GM23338 (cell line): Measurements from ENCODE around the gene RHEBL1. TPM values are rescaled to one million over a fixed set of nuclear protein-coding genes. Genes with fewer than 3 reads are reported as not detected.

Source experiments
- ATAC-seq: fragments of 200-7000 bp; cut with Tn5 transposase; 3 replicates; pipeline ENCODE4 v1.9.1; 2020
- DNase-seq: peaks from one replicate; pipeline ENCODE4 v3.0.0-alpha.2; 2015; ENCODE audit warnings: low spot score
- H2AFZ ChIP-seq: fragments of 200-600 bp; sonication (generic); 2 replicates; pipeline ENCODE4 v1.8.0; 2016; ENCODE audit warnings: antibody characterized with exemption, mild to moderate bottlenecking, moderate library complexity
- H3F3A ChIP-seq: fragments of 200-600 bp; sonication (generic); replicated peaks from 2 replicates; pipeline ENCODE4 v1.8.0; 2017; ENCODE audit warnings: antibody characterized with exemption, mixed run types, low read depth
- H3K27ac ChIP-seq: fragments of 200-600 bp; sonication (generic); 2 replicates; pipeline ENCODE4 v1.6.1; 2016; ENCODE audit warnings: low read depth
- H3K27me3 ChIP-seq: fragments of 200-600 bp; sonication (generic); 2 replicates; pipeline ENCODE4 v1.8.0; 2016; ENCODE audit warnings: mild to moderate bottlenecking, mixed run types, moderate library complexity; ENCODE audit not compliant: insufficient read depth
- H3K36me3 ChIP-seq: fragments of 200-600 bp; sonication (generic); 2 replicates; pipeline ENCODE4 v1.8.0; 2016; ENCODE audit warnings: mild to moderate bottlenecking; ENCODE audit not compliant: insufficient read depth
- H3K4me1 ChIP-seq: fragments of 200-600 bp; sonication (generic); 2 replicates; pipeline ENCODE4 v1.8.0; 2016; ENCODE audit warnings: mild to moderate bottlenecking, moderate library complexity; ENCODE audit not compliant: insufficient read depth
- H3K4me2 ChIP-seq: fragments of 200-600 bp; sonication (generic); 2 replicates; pipeline ENCODE4 v1.7.1; 2017; ENCODE audit warnings: mixed run types
- H3K4me3 ChIP-seq: fragments of 200-600 bp; sonication (generic); 2 replicates; pipeline ENCODE4 v1.6.1; 2016; ENCODE audit warnings: mixed run types
- H3K79me2 ChIP-seq: fragments of 200-600 bp; sonication (generic); replicated peaks from 2 replicates; pipeline ENCODE4 v1.8.0; 2017; ENCODE audit warnings: mild to moderate bottlenecking; ENCODE audit not compliant: insufficient read depth
- H3K9me2 ChIP-seq: fragments of 200-600 bp; sonication (generic); 2 replicates; pipeline ENCODE4 v1.8.0; 2017; ENCODE audit not compliant: insufficient read depth
- H4K20me1 ChIP-seq: fragments of 200-600 bp; sonication (generic); replicated peaks from 2 replicates; pipeline ENCODE4 v1.8.0; 2017; ENCODE audit warnings: mild to moderate bottlenecking; ENCODE audit not compliant: insufficient read depth
- H3K27ac Mint-ChIP-seq: 2 replicates; pipeline ENCODE4 v1.8.0; 2020; ENCODE audit warnings: inconsistent platforms, mild to moderate bottlenecking, moderate library complexity, mixed read lengths
- H3K27me3 Mint-ChIP-seq: 3 replicates; pipeline ENCODE4 v1.8.0; 2022; ENCODE audit warnings: low read depth, mild to moderate bottlenecking, moderate library complexity, mixed read lengths, inconsistent platforms; ENCODE audit not compliant: insufficient read depth, poor library complexity
- H3K36me3 Mint-ChIP-seq: 3 replicates; pipeline ENCODE4 v1.8.0; 2021; ENCODE audit warnings: low read depth, mild to moderate bottlenecking, inconsistent platforms, moderate library complexity, mixed read lengths
- H3K4me1 Mint-ChIP-seq: 3 replicates; pipeline ENCODE4 v1.8.0; 2020; ENCODE audit warnings: mild to moderate bottlenecking, inconsistent platforms, mixed read lengths
- H3K4me3 Mint-ChIP-seq: 3 replicates; pipeline ENCODE4 v1.8.0; 2021; ENCODE audit warnings: moderate library complexity, mild to moderate bottlenecking, inconsistent platforms, mixed read lengths
- H3K9me3 Mint-ChIP-seq: 3 replicates; pipeline ENCODE4 v1.8.0; 2020; ENCODE audit warnings: moderate library complexity, mild to moderate bottlenecking, inconsistent platforms, mixed read lengths
- CREB1 ChIP-seq: fragments of 250-450 bp; sonication (Bioruptor Pico); IDR thresholded peaks from 2 replicates; pipeline ENCODE4 v1.5.0; 2020; ENCODE audit warnings: low read depth, mild to moderate bottlenecking, moderate library complexity
- CTCF ChIP-seq, 2 experiments: fragments of 200-600 bp in 1 of 2; sonication (generic) in 1 of 2; conservative IDR thresholded peaks; 2 replicates each; pipeline versions ENCODE4 v1.5.1 to v1.6.1; 2016 to 2017; ENCODE audit warnings: antibody characterized with exemption in 2 of 2, low read depth in 2 of 2, mild to moderate bottlenecking in 2 of 2, moderate library complexity in 1 of 2
- ETS1 ChIP-seq: IDR thresholded peaks from 2 replicates; pipeline ENCODE4 v1.6.1; 2016; ENCODE audit warnings: antibody characterized with exemption
- EZH2 ChIP-seq: fragments of 200-600 bp; sonication (generic); IDR thresholded peaks from one replicate; pipeline ENCODE4 v1.8.0; 2017; ENCODE audit warnings: antibody characterized with exemption, mild to moderate bottlenecking, low read depth; ENCODE audit not compliant: unreplicated experiment
- JUNB ChIP-seq: IDR thresholded peaks from one replicate; pipeline ENCODE4 v1.6.1; 2016; ENCODE audit warnings: antibody characterized with exemption; ENCODE audit not compliant: unreplicated experiment
- NANOG ChIP-seq: IDR thresholded peaks from 2 replicates; pipeline ENCODE4 v1.6.1; 2016; ENCODE audit warnings: antibody characterized with exemption, borderline replicate concordance
- POLR2AphosphoS5 ChIP-seq: IDR thresholded peaks from 2 replicates; pipeline ENCODE4 v1.6.1; 2016; ENCODE audit warnings: antibody characterized with exemption, low read depth
- REST ChIP-seq: IDR thresholded peaks from one replicate; pipeline ENCODE4 v1.6.1; 2018; ENCODE audit warnings: antibody characterized with exemption; ENCODE audit not compliant: unreplicated experiment
- STAT1 ChIP-seq: IDR thresholded peaks from one replicate; pipeline ENCODE4 v1.6.1; 2016; ENCODE audit warnings: antibody characterized with exemption; ENCODE audit not compliant: unreplicated experiment
- ZNF114 ChIP-seq: fragments of 250-450 bp; sonication (Bioruptor Pico); IDR thresholded peaks from 2 replicates; pipeline ENCODE4 v1.5.0; 2020; ENCODE audit warnings: mild to moderate bottlenecking, moderate library complexity
- ZNF331 ChIP-seq: fragments of 250-450 bp; sonication (Bioruptor Pico); IDR thresholded peaks from 2 replicates; pipeline ENCODE4 v1.5.0; 2020; ENCODE audit warnings: low read depth, mild to moderate bottlenecking, moderate library complexity
- ZNF462 ChIP-seq: fragments of 250-450 bp; sonication (Bioruptor Pico); IDR thresholded peaks from 2 replicates; pipeline ENCODE4 v1.5.0; 2020; ENCODE audit warnings: mild to moderate bottlenecking, moderate library complexity
- polyA plus RNA-seq: library from polyadenylated mRNA; unstranded; fragments of >200 nt; fragmentation: Nextera tagmentation; extraction: Ambion mirVana; gene quantifications from 2 replicates; pipeline ENCODE4 v1.2.1, GENCODE V29; 2016
- total RNA-seq: library from RNA; depleted of rRNA; stranded (reverse); fragments of >200 nt; shearing (Covaris generic); gene quantifications from 2 replicates; pipeline ENCODE4 v1.2.3, GENCODE V29; 2014

Gene RHEBL1
- total and polyA plus RNA-seq, 2 experiments from 2014 or later: 9.4 to 11.8 TPM

GRCh38 chr12:49066120-49066519 is 3.7 kb downstream of the RHEBL1 start:
- Histone ChIP-seq H2AFZ (no peak overlapping the region), H3K36me3 (no peaks in the 10 kb centered on the region), H3K4me1 (peaks cover 10% of the 10 kb centered on the region; the same call in 1 of the 2 replicates), H3K4me2 (no peak overlapping the region), H4K20me1 (no peaks in the 10 kb centered on the region), H3K9me2 (no peaks in the 10 kb centered on the region), H3F3A (peaks cover 5% of the 10 kb centered on the region; the same call in 1 of the 2 replicates), H3K4me3 (no peak overlapping the region), H3K79me2 (no peaks in the 10 kb centered on the region), H3K27ac (no peak overlapping the region), H3K27me3 (peaks cover 7% of the 10 kb centered on the region)
- no peak for TF ChIP-seq ZNF114 (CRISPR knock-in tag)
- TF ChIP-seq NANOG: no peak
- TF ChIP-seq CTCF (conservative IDR thresholded peaks at IDR 0.05; ENCODE audit: low read depth in 2 of 2): no peak
- TF ChIP-seq POLR2AphosphoS5: no peak
- no peak for TF ChIP-seq EZH2
- no peak for TF ChIP-seq REST
- TF ChIP-seq ZNF462 (CRISPR knock-in tag): no peak
- TF ChIP-seq ETS1: no peak
- TF ChIP-seq JUNB: no peak
- no peak for TF ChIP-seq ZNF331 (CRISPR knock-in tag)
- TF ChIP-seq STAT1: no peak
- TF ChIP-seq CREB1 (CRISPR knock-in tag): no peak
- H3K4me3 Mint-ChIP-seq: no peak overlapping the region
- DNase-seq: no peak
- H3K27me3 Mint-ChIP-seq: peaks cover 13% of the 10 kb centered on the region
- peaks cover 19% of the 10 kb centered on the region for H3K4me1 Mint-ChIP-seq
- H3K9me3 Mint-ChIP-seq: no peaks in the 10 kb centered on the region; the same call in 2 of the 3 replicates
- 0 out of 3 replicates have a peak, but pooled peaks cover 4% of the 10 kb centered on the region for H3K36me3 Mint-ChIP-seq
- no peak for ATAC-seq
- H3K27ac Mint-ChIP-seq: no peak overlapping the region
